Peyer's patch (tissue), 4 donors: ENCODE measurements around the gene ATPAF2. TPM values are rescaled to one million over a fixed set of nuclear protein-coding genes. Genes with fewer than 3 reads are reported as not detected.

Experiments used
- DNase-seq, 3 donors: peaks; one replicate each; pipeline ENCODE4 v3.0.0-alpha.2; 2017 to 2019
- H3K27ac ChIP-seq, 4 donors: fragments of 200-600 bp; sonication (generic); one replicate each; pipeline ENCODE4 v1.5.1; 2016 to 2019
- H3K27me3 ChIP-seq, 2 donors: fragments of 200-600 bp; sonication (generic); one replicate each; pipeline ENCODE4 v1.5.1; 2019
- H3K36me3 ChIP-seq, 3 donors: fragments of 200-600 bp; sonication (generic); one replicate each; pipeline ENCODE4 v1.5.1; 2016 to 2019
- H3K4me1 ChIP-seq, 4 donors: fragments of 200-600 bp; sonication (generic); one replicate each; pipeline ENCODE4 v1.5.1; 2016 to 2019
- H3K4me3 ChIP-seq, 4 donors: fragments of 200-600 bp; sonication (generic); 1 replicate in 3 of 4; 2 replicates in 1 of 4; pipeline ENCODE4 v1.5.1; 2016 to 2019; ENCODE audit warnings: mild to moderate bottlenecking in 1 of 4
- H3K9me3 ChIP-seq, 4 donors: fragments of 200-600 bp; sonication (generic); one replicate each; pipeline ENCODE4 v1.5.1; 2016 to 2019; ENCODE audit warnings: mild to moderate bottlenecking in 1 of 4
- POLR2A ChIP-seq, 2 donors: fragments of 450-650 bp; IDR thresholded peaks; one replicate each; pipeline ENCODE4 v1.5.1; 2017; ENCODE audit warnings: antibody characterized with exemption in 2 of 2, mild to moderate bottlenecking in 2 of 2, moderate library complexity in 2 of 2
- total RNA-seq, 4 donors: library from RNA; depleted of rRNA; stranded (reverse); fragments of >200 nt; gene quantifications; one replicate each; pipeline ENCODE4 v1.1.0, GENCODE V29; 2016
- TF ChIP-seq, protein P1 (sequence below), 6 experiments: fragments of 450-650 bp in 4 of 6; fragments of 200-600 bp in 2 of 6; sonication (generic) in 1 of 6; IDR thresholded peaks; one replicate each; pipeline ENCODE4 v1.5.1; 2017 to 2019; ENCODE audit warnings: antibody characterized with exemption in 6 of 6, mild to moderate bottlenecking in 3 of 6, moderate library complexity in 1 of 6

Gene ATPAF2
- total RNA-seq, 4 donors from 2014 or later, result 9.8 to 60.2 (median 29.7) TPM

DNA sequence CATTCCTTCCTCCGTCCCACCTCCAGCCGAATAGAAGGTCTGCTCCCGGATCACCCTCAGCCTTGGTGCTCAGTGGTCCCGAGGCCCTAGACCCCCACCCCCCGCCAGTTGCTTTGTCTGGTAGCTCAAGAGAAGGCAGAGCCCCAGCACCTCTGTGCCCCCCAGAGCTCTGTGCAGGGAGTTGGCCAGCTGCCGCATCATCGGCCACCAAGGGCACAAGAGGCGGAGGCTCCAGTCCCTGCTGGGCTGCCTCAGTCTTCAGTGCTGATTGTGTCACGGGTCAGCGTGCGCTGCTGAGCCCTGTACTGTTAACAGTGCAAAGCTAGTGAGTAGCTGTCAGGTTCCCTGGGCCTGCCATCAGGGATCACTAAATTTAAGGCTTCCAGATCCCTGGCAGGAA is 26.6 kb upstream of the ATPAF2 start:
- H3K9me3 ChIP-seq, result no peaks in the 10 kb centered on the region
- no peak overlapping the region for H3K4me3 ChIP-seq
- H3K27me3 ChIP-seq, result no peaks in the 10 kb centered on the region
- TF ChIP-seq POLR2A (IDR thresholded peaks at IDR 0.05), result no peak
- TF ChIP-seq, protein P1, sequence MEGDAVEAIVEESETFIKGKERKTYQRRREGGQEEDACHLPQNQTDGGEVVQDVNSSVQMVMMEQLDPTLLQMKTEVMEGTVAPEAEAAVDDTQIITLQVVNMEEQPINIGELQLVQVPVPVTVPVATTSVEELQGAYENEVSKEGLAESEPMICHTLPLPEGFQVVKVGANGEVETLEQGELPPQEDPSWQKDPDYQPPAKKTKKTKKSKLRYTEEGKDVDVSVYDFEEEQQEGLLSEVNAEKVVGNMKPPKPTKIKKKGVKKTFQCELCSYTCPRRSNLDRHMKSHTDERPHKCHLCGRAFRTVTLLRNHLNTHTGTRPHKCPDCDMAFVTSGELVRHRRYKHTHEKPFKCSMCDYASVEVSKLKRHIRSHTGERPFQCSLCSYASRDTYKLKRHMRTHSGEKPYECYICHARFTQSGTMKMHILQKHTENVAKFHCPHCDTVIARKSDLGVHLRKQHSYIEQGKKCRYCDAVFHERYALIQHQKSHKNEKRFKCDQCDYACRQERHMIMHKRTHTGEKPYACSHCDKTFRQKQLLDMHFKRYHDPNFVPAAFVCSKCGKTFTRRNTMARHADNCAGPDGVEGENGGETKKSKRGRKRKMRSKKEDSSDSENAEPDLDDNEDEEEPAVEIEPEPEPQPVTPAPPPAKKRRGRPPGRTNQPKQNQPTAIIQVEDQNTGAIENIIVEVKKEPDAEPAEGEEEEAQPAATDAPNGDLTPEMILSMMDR (IDR thresholded peaks at IDR 0.05), result no peak
- DNase-seq, result no peak
- peaks cover 0 to 45% (median 0%) of the 10 kb centered on the region in 3 donors for H3K36me3 ChIP-seq
- H3K4me1 ChIP-seq, result no peaks in the 10 kb centered on the region
- H3K27ac ChIP-seq, result no peak overlapping the region

DNA sequence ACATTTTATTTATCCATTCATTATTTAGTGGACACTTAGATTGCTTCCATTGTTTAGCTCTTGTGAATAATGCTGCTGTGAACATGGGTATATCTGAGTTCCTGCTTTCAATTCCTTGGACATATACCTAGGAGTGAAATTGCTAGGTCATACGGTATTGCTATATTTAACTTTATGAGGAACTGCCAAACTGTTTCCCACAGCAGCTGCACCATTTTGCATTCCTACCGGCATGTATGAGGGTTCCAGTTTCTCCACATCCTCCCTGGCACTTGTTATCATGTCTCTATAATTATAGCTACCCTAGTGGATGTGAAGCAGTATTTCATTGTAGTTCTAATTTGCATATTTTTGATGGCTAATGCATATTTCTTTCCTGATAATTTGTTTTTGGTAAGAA is 25.1 kb upstream of the ATPAF2 start:
- DNase-seq, result no peak
- H3K36me3 ChIP-seq, result peaks cover 0 to 51% (median 0%) of the 10 kb centered on the region in 3 donors

DNA sequence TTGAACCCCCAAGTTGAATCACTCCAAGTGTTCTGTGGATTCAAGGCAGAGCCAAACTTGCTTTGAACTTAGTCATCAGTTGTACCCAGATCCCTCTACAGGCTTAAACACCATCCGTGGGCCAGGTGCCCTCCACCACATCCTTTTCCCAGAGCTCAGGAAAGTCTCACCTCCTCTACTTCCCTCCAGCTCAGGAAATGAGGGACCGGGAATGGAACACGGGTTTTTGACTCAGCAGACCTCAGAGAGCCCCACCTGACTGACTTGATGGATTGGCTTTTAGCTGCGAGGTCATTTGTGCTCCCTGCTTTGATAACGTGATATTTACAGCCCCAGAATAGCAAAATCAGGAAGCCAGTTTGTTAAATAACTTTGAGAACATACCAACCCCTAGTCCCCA is 20.3 kb upstream of the ATPAF2 start:
- Histone ChIP-seq H3K4me1 (no peaks in the 10 kb centered on the region), H3K4me3 (no peak overlapping the region), H3K27me3 (no peaks in the 10 kb centered on the region), H3K27ac (no peak overlapping the region), H3K9me3 (no peaks in the 10 kb centered on the region), H3K36me3 (peaks cover 0 to 75% (median 0%) of the 10 kb centered on the region in 3 donors)
- DNase-seq, result no peak
- TF ChIP-seq POLR2A (IDR thresholded peaks at IDR 0.05), result no peak
- TF ChIP-seq, protein P1 (IDR thresholded peaks at IDR 0.05), result no peak

More for the DNA sequence above, 25.1 kb upstream of the ATPAF2 start:
- Histone ChIP-seq H3K27ac (no peak overlapping the region), H3K4me1 (no peaks in the 10 kb centered on the region), H3K27me3 (no peaks in the 10 kb centered on the region), H3K4me3 (no peak overlapping the region), H3K9me3 (no peaks in the 10 kb centered on the region)
- TF ChIP-seq, protein P1 (IDR thresholded peaks at IDR 0.05), result no peak
- TF ChIP-seq POLR2A (IDR thresholded peaks at IDR 0.05), result no peak

DNA sequence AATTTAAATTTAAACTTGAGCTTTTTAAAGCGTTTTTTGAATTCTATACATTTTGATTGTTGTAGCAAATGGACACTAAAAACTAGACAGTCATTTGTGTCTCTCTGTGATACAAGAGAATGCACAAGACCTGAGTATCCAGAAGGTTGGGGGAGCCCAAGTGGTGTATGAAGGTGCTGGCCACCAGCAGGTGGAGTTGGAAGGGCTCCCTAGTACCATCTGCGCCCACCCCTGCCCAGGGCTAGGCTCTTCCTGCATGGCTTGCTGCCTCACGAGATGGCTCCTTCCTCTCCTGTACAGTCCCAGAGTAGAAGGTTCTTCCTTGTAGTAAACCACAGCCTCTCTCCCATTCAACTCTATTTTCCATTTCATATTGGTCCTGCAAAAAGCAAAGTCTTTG is 17.2 kb upstream of the ATPAF2 start:
- TF ChIP-seq POLR2A (IDR thresholded peaks at IDR 0.05), result no peak
- TF ChIP-seq, protein P1 (IDR thresholded peaks at IDR 0.05), result no peak
- peaks cover 0 to 55% (median 0%) of the 10 kb centered on the region in 3 donors for H3K36me3 ChIP-seq
- H3K4me1 ChIP-seq, result no peaks in the 10 kb centered on the region
- H3K9me3 ChIP-seq, result no peaks in the 10 kb centered on the region
- H3K4me3 ChIP-seq, result no peak overlapping the region
- DNase-seq, result no peak
- no peak overlapping the region for H3K27ac ChIP-seq
- H3K27me3 ChIP-seq, result no peaks in the 10 kb centered on the region

DNA sequence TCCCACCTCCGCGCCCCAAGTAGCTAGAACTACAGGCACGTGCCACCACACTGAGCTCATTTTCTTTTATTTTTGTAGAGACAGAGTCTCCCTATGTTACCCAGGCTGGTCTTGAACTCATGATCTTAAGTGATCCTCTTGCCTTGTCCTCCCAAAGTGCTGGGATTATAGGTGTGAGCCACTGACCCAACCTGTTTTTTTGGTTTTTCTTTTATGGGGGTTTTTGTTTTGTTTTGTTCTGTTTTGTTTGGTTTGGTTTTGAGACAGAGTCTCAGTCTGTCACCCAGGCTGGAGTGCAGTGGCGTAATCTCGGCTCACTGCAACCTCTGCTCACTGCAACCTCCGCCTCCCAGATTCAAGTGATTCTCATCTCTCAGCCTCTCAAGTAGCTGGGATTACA is 16.6 kb upstream of the ATPAF2 start:
- Histone ChIP-seq H3K4me3 (no peak overlapping the region), H3K27me3 (no peaks in the 10 kb centered on the region), H3K36me3 (peaks cover 0 to 49% (median 0%) of the 10 kb centered on the region in 3 donors), H3K9me3 (no peaks in the 10 kb centered on the region), H3K4me1 (no peaks in the 10 kb centered on the region), H3K27ac (no peak overlapping the region)
- no peak for DNase-seq
- TF ChIP-seq, protein P1 (IDR thresholded peaks at IDR 0.05), result no peak
- TF ChIP-seq POLR2A (IDR thresholded peaks at IDR 0.05), result no peak
